ENCODE results near the gene SLC17A7. TPM values are rescaled to one million over a fixed set of nuclear protein-coding genes. Genes with fewer than 3 reads are reported as not detected.
"Not testable (repeated sequence)": the region's sequence is repeated elsewhere in the genome, so short reads cannot be mapped to it uniquely, and the experiment has no call there.

The SLC17A7 gene
- total RNA-seq, 2 experiments from 2014 or later, result 0.23 TPM; not detected in 1

DNA sequence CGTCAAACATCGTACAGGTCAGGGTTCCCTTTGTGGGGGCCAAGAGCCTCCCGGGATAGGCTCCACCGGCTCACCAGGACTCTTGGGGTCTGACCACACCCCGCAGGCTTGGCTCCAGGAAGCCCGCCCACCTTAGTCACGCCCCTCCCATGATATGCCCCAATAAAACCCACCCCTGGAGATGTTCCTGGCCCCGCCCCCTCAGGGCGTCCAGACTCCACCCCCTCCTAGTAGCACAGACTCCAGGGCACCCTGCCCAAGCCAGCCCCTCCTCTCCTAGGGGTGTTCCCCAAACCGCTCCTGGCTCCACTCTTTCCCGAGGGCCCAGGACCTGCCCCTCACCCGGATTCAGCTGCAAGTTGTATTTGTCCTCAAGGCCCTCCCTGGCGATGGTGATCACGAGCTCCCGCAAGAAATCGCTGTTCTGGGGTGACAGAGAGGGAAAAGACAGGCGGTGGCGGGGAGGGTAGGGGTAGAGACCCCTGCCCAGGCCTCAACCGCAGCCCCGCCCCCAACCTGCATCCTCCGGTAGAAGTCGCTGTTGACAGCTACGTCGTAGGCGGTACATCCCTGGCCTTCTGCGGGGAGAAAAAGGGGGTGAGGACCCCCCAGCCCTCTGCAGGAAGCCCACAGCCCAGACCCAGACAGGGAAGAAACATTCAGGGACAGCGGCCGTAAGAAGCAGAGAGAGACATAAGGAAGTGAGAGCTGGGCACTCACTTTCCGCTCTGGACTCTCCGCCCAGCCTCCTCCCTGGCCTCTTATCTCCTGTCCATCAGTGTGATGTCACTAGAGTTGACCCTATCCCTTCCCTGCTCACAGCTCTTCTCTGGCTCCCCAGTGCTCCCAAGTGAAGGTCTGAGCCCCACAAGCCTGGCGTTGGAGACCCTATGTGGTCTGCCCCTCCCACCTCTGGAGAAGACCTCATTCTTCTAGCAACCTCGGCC, 6.4 kb upstream of the SLC17A7 start:
- intact Hi-C loops (cut with micrococcal nuclease), result loop anchor here (10.0 kb wide), 1 partner anchor 183 kb away; no protein-coding TSS in a partner anchor
- Mint-ChIP-seq H3K4me3 (no peak overlapping the region), H3K4me1 (ENCODE audit: low read depth) (peaks cover 49% of the 10 kb centered on the region), H3K36me3 (ENCODE audit: low read depth) (peaks cover 35% of the 10 kb centered on the region), H3K9me3 (no peaks in the 10 kb centered on the region), H3K27ac (no peak overlapping the region), H3K27me3 (peaks cover under 1% of the 10 kb centered on the region)
- POLR2A ChIA-PET, result interaction anchor here (0.7 to 1.3 kb wide), 3 partner anchors 25 to 40 kb away, joined by 3 to 4 read pairs (median 3); partner anchors contain the start of genes PTH2 and RPL13A
- CTCF ChIA-PET, result interaction anchor here (1.0 to 4.9 kb wide), 2 partner anchors 11 to 24 kb away, joined by 3 to 27 read pairs; partner anchors contain the start of gene FLT3LG
- TF ChIP-seq, protein P1, sequence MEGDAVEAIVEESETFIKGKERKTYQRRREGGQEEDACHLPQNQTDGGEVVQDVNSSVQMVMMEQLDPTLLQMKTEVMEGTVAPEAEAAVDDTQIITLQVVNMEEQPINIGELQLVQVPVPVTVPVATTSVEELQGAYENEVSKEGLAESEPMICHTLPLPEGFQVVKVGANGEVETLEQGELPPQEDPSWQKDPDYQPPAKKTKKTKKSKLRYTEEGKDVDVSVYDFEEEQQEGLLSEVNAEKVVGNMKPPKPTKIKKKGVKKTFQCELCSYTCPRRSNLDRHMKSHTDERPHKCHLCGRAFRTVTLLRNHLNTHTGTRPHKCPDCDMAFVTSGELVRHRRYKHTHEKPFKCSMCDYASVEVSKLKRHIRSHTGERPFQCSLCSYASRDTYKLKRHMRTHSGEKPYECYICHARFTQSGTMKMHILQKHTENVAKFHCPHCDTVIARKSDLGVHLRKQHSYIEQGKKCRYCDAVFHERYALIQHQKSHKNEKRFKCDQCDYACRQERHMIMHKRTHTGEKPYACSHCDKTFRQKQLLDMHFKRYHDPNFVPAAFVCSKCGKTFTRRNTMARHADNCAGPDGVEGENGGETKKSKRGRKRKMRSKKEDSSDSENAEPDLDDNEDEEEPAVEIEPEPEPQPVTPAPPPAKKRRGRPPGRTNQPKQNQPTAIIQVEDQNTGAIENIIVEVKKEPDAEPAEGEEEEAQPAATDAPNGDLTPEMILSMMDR (IDR thresholded peaks at IDR 0.05), result no peak
- no peak for ATAC-seq
- peak; percentile 71 for DNase-seq

DNA sequence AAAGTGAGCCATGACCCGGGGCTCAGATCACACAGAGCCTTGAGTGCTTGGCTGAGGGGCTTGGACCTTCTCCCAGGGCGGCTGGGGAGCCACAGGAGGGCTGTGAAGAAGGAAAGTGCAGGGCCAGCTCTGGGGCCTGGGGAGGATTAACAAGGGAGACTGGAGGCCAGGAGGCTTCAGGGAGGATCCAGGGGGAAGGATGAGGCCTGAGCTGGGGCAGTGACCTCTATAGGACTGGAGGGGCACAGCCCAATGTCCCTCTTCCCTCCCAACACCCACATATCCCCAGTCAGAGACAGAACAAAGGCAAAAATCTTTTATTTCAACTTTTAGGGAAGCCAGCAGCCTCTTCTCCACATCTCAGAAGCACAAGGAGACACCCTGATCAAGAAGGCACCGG, 4.7 kb upstream of the SLC17A7 start:
- Mint-ChIP-seq H3K9me3 (no peaks in the 10 kb centered on the region), H3K4me3 (no peak overlapping the region), H3K36me3 (ENCODE audit: low read depth) (peaks cover 31% of the 10 kb centered on the region), H3K27me3 (peaks cover 13% of the 10 kb centered on the region), H3K4me1 (ENCODE audit: low read depth) (peaks cover 51% of the 10 kb centered on the region), H3K27ac (peak overlapping the region; percentile 11)
- TF ChIP-seq, protein P1 (IDR thresholded peaks at IDR 0.05), result no peak
- no peak for DNase-seq
- POLR2A ChIA-PET, result interaction anchor here (1.6 kb wide), 1 partner anchor 19 kb away, joined by 4 read pairs; no protein-coding TSS in a partner anchor
- no peak for ATAC-seq
- intact Hi-C loops (cut with micrococcal nuclease), result loop anchor here (10.0 kb wide), 1 partner anchor 181 kb away; no protein-coding TSS in a partner anchor
- CTCF ChIA-PET, result interaction anchor here (1.1 to 4.9 kb wide), 3 partner anchors 8 to 55 kb away, joined by 3 to 27 read pairs (median 12); partner anchors contain the start of gene FLT3LG

DNA sequence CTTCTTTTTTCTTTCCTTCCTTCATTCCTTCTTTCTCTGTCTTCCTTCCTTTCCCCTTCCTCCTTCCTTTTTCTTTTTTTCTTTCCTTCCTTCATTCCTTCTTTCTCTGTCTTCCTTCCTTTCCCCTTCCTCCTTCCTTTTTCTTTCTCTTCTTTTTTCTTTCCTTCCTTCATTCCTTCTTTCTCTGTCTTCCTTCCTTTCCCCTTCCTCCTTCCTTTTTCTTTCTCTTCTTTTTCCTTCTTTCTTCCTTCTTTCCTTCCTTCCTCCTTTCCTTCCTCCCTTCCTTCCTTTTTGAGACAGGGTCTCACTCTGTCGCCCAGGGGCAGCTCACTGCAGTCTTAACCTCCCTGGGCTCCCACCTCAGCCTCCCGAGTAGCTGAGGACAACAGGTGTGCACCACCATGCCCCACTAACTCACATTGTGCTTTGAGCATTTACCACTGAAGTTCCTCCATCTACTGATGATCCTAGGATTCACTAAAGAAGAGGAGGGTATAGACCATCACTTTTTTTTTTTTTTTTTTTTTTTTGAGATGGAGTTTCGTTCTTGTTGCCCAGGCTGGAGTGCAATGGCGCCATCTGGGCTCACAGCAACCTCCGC, 2.9 kb upstream of the SLC17A7 start:
- intact Hi-C loops (cut with micrococcal nuclease), result loop anchor here (5.0 to 10.0 kb wide), 2 partner anchors 52 to 179 kb away; no protein-coding TSS in a partner anchor
- POLR2A ChIA-PET, result interaction anchor here (0.7 to 1.6 kb wide), 2 partner anchors 17 to 46 kb away, joined by 4 read pairs; no protein-coding TSS in a partner anchor
- H3K36me3 Mint-ChIP-seq (ENCODE audit: low read depth), result peaks cover 17% of the 10 kb centered on the region
- CTCF ChIA-PET, result interaction anchor here (0.7 to 4.9 kb wide), 5 partner anchors 25 to 53 kb away, joined by 3 to 27 read pairs (median 4); partner anchors contain the start of gene FLT3LG
- peak overlapping the region; percentile 74 for H3K4me3 Mint-ChIP-seq
- H3K27ac Mint-ChIP-seq, result peak overlapping the region; percentile 83
- H3K9me3 Mint-ChIP-seq, ATAC-seq, DNase-seq: not testable (repeated sequence)
- H3K4me1 Mint-ChIP-seq (ENCODE audit: low read depth), result peaks cover 42% of the 10 kb centered on the region
- H3K27me3 Mint-ChIP-seq, result peaks cover 31% of the 10 kb centered on the region

DNA sequence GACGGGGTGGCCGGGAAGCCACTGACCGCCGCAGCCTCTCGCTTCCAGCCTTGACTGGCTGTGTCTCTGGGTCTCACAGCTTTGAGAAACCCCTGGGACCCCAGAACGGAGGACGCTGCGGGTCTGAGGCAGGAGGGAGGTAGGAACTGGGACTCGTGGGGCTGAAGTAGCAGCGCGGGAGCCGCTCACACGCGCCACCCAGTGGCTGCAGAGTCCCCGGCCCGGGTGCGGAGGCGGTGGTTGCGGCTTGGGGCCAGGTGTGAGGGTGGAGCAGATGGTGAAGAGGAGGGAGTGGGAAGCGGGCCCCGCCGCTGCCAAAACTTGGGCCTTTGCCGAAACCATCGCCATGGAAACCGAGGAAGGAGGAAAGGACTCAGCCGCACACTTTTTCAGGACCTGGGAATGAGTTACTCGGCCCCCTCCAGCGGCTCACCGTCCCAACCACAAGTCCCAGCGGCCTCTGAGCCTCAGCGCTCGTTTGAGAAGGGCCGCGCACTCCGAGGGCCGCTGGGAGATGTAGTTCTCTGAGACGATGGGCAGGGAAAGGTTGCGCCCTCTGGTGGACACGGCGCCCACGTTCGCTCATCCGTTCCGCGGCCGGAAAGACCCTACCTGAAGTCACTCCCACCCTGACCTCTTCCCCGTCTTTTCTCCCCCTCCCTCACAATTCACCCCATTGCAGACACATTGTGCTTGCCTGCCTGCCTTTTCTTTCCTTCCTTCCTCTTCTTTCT, 2.2 kb upstream of the SLC17A7 start:
- intact Hi-C loops (cut with micrococcal nuclease), result loop anchor here (5.0 to 10.0 kb wide), 2 partner anchors 51 to 179 kb away; no protein-coding TSS in a partner anchor
- peaks cover 37% of the 10 kb centered on the region for H3K27me3 Mint-ChIP-seq
- TF ChIP-seq, protein P1 (IDR thresholded peaks at IDR 0.05), result peak; percentile 88
- POLR2A ChIA-PET, result interaction anchor here (0.6 to 2.3 kb wide), 4 partner anchors 9 to 52 kb away, joined by 3 to 11 read pairs (median 5); partner anchors contain the start of genes ALDH16A1 and PIH1D1
- DNase-seq, result peak; percentile 97
- CTCF ChIA-PET, result interaction anchor here (0.6 to 4.9 kb wide), 9 partner anchors 8 to 78 kb away, joined by 3 to 27 read pairs (median 4); partner anchors contain the start of genes FLT3LG and PIH1D1
- peak; percentile 87 for ATAC-seq
- peaks cover 37% of the 10 kb centered on the region for H3K4me1 Mint-ChIP-seq (ENCODE audit: low read depth)
- peak overlapping the region; percentile 74 for H3K4me3 Mint-ChIP-seq
- H3K9me3 Mint-ChIP-seq, result no peaks in the 10 kb centered on the region
- H3K27ac Mint-ChIP-seq, result peak overlapping the region; percentile 83
- peaks cover 12% of the 10 kb centered on the region for H3K36me3 Mint-ChIP-seq (ENCODE audit: low read depth)
